Fibroblast of the aortic adventitia (primary cell): ENCODE measurements around the gene TRIM54. TPM values are rescaled to one million over a fixed set of nuclear protein-coding genes. Genes with fewer than 3 reads are reported as not detected.

Experiments
- DNase-seq: peaks from one replicate; pipeline ENCODE4 v3.0.0-alpha.2; 2010; ENCODE audit warnings: low read depth
- H3K4me3 ChIP-seq: 2 replicates; pipeline ENCODE4 v1.5.1; 2011; ENCODE audit warnings: low read depth, mild to moderate bottlenecking, control low read depth, low read length, moderate library complexity
- total RNA-seq: library from RNA; depleted of rRNA; stranded (reverse); fragments of >200 nt; gene quantifications from 2 replicates; pipeline ENCODE4 v1.2.3, GENCODE V29; 2012; ENCODE audit warnings: low replicate concordance
- TF ChIP-seq, protein P1 (sequence below): IDR thresholded peaks from 2 replicates; pipeline ENCODE4 v1.5.1; 2011; ENCODE audit warnings: mild to moderate bottlenecking, low read length, control low read depth, inconsistent platforms; ENCODE audit not compliant: insufficient read depth

TRIM54 gene
- total RNA-seq, 1 donor: not detected

DNA sequence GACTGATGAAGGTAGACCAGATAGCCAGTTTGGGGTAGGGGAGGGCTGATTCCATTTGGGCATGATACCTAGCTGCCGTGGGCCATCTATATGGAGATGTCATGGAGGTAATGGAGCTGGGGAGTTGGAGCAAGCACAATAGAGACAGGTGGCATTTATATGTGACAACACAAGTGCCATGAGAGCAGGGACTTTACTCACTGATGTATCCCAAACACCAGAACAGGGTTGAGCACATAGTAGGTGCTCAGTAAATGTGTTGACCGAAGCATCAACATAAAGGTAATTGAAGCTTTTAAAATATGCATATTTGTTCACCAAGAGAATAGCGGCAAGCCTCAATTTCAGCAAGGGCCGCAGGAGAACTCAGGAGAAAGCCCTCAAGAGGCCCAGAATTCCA, 34.3 kb upstream of the TRIM54 start:
- no peak overlapping the region for H3K4me3 ChIP-seq
- DNase-seq: no peak
- TF ChIP-seq, protein P1, sequence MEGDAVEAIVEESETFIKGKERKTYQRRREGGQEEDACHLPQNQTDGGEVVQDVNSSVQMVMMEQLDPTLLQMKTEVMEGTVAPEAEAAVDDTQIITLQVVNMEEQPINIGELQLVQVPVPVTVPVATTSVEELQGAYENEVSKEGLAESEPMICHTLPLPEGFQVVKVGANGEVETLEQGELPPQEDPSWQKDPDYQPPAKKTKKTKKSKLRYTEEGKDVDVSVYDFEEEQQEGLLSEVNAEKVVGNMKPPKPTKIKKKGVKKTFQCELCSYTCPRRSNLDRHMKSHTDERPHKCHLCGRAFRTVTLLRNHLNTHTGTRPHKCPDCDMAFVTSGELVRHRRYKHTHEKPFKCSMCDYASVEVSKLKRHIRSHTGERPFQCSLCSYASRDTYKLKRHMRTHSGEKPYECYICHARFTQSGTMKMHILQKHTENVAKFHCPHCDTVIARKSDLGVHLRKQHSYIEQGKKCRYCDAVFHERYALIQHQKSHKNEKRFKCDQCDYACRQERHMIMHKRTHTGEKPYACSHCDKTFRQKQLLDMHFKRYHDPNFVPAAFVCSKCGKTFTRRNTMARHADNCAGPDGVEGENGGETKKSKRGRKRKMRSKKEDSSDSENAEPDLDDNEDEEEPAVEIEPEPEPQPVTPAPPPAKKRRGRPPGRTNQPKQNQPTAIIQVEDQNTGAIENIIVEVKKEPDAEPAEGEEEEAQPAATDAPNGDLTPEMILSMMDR: no peak

DNA sequence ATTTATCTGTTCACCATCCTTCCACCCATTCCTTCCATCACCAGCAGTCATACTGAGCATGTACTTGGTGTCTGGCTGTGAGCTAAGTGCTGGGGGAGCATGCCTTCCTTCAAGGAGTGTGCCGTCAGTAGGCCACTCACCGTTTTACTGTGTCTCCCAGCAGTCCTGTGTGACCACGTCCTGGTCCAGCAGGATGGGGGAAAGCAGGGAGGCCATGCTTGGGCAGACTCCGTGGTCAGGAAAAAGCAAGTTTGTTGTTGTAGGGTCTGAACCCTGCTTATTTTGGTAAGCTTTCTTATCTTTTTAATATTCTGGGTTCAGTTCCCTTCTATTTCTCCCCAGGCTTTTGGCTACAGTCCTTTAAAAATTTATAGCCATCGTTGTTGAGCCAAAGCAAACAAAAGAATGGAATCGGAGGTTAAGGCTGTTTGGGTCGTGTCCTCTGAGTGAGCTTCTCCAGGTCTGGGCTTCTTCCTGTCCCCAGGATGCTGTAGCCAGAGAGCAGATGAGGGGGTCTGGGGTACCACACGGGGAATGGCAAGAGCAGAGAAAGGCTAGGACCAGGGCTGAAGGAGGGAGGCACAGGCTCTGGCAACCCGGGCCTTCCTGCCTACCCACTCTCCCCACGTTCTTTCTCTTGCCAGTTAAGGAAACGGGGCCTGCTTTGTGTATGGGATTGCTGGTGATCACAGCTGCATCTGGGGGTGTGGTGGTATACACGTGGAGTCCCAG, 32.9 kb upstream of the TRIM54 start:
- TF ChIP-seq, protein P1: no peak
- no peak overlapping the region for H3K4me3 ChIP-seq

DNA sequence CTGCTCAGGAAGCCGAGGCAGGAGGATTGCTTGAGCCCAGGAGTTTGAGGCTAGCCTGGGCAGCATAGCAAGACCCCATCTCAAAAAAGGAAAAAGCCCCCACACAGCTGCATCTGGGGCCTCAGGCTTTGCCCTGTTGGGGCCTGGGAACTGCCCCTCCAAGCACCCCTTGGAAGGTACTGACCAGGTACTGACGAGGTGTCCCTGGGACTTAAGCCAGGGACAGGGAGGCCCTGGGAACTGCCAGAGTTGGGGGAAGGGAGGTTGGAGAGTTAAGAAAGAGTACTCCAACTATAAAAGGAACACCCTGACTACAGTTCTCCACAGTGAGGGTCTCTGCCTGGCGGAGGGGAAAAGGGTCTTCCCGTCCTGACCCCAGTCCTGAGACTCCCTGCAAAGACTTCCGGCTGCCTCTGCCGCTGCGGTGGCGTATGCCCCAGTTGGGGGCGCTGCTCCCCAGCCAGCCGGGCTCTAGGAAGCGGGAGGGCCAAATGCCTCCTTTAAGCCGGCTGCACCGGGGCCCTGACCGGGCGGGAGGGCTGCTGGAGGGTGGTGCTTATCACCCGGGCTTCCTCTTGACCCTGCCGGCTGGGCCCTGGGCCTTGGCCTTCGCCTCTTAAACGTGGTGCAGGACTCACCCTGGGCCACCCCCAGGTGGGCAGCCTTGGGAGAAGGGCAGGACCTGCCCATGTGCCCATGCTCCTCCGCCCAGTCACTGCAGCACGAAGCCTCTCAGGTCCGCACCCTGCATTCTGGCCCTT, 32.2 kb upstream of the TRIM54 start:
- TF ChIP-seq, protein P1: peak; percentile 69
- peak; percentile 27 for DNase-seq
- H3K4me3 ChIP-seq: no peak overlapping the region

More for the DNA sequence above, 32.9 kb upstream of the TRIM54 start:
- DNase-seq: peak; percentile 40

DNA sequence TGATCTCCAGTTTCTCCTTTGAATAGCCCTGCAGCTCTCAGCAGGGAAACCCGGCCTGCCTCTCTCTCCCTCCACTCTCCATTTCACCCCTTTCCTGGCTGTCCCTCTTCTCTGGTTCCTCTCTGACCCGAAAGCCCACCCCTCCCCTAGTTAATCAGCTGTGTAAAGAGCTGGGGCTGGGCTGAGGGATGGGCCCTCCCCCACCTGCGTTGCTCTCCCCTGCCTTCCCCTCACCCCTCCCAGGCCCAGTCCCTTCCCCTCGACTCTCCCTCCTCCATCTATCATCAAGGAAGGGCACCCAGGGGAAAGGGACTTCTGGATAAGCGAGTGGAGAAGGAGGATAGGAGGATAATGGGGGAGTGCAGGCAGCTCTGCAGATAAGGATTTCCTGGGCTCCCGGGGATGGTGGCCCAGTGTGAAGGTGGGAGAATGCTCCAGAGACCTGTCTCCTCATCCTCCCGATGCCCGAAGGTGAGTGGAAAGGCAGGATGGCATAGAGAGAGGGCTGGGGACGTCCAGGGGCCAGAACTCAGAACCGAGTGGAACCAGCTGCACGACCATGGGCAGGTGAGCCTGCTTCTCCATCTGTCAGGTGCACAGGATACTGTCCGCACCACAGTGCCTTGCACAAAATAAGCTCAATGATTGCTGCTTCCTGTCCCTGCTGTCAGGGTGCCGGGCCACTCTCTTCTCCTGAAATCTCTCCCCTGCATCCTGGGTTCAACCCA, 31.4 kb upstream of the TRIM54 start:
- no peak overlapping the region for H3K4me3 ChIP-seq
- TF ChIP-seq, protein P1: no peak
- DNase-seq: no peak

DNA sequence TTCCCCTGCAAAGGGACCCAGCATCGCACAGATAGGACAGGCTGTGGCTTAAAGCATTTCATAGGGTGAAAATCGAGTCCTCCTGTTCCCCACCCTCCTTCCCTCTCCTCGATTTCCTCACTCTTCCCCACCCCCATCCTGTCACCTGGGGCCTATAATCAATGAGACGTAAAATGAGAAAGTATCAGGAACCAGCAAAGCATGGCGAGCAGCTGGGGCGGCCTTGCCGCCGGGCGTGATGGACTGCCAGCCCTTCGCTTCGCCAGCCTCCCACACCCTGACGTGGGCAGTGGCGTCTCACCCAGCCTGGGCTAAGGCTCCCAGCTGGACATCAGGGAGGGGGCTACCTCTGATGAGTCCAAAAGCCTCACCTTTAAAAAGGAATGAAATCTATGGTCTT, 30.5 kb upstream of the TRIM54 start:
- TF ChIP-seq, protein P1: no peak
- H3K4me3 ChIP-seq: no peak overlapping the region
- DNase-seq: no peak

DNA sequence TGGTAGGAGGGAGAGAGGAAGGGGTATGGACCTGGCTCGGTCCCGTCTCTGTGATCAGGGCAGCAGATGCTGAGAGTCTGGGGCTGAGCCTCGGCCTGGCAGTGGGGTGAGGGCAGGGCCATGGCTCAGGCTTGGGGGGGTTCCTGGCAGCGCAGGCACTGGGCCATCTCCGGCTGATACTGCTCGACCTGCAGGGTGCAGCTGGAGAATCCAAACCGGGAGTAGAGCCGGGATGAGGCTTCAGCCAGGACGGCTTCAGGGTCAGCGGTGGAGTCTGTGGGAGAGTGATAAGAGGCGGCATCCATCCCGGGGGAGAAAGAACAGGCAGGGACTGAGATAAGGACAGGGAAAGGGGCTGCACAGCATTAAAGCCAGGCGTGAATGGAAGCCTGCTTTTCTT, 27.0 kb upstream of the TRIM54 start:
- no peak overlapping the region for H3K4me3 ChIP-seq
- no peak for DNase-seq
- TF ChIP-seq, protein P1: no peak
